ENCODE results near the gene MTMR4.

Gene MTMR4

DNA sequence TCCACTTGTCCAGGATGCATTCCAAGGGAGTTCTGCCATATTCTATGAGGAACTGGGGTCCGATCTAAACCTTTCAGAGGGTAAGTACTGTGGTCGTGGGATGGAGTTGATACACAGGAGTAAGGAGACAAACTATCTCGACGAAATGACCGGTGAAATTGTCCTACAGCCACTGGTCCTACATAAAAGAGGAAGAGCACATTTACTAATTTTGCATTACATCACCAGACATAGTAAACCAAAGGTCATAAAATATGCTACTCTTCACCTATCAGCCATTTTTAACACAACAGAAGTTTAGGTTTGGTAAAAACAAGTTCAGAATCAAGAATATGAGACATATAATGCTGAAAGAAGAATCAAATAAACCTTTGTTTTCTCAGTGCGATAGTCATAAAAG, 34.3 kb downstream of the MTMR4 start:
- no peak overlapping the region for H3K4me2 ChIP-seq
- H3K27me3 ChIP-seq (ENCODE audit: insufficient read depth, low read depth), result no peaks in the 10 kb centered on the region
- H4K20me1 ChIP-seq (ENCODE audit: insufficient read depth), result no peaks in the 10 kb centered on the region

DNA sequence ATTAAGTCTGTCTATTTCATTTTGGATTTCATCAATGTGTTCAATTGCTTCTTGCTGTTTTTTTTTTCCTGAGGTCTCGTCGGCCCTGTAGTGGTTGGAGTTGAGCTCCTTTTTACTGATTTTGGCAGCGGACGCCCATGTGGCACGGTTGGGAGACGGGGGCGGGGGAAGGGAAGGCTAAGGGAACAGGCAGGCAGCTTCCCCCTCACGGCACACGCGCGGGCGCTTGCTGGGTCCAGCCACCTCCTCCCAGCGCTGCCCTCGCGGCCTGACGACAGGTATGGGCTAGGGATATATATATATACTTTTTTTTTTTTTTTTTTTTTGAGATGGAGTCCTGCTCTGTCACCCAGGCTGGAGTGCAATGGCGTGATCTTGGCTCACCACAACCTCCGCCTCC, 37.6 kb downstream of the MTMR4 start:
- no peaks in the 10 kb centered on the region for H3K27me3 ChIP-seq (ENCODE audit: insufficient read depth, low read depth)
- no peaks in the 10 kb centered on the region for H3K79me2 ChIP-seq (ENCODE audit: insufficient read depth, low read depth)
- no peak overlapping the region for H3K4me2 ChIP-seq
- H3K9ac ChIP-seq, result no peak overlapping the region
- H3K4me1 ChIP-seq (ENCODE audit: low read depth, poor library complexity, severe bottlenecking), result no peaks in the 10 kb centered on the region
- TF ChIP-seq, protein P1, sequence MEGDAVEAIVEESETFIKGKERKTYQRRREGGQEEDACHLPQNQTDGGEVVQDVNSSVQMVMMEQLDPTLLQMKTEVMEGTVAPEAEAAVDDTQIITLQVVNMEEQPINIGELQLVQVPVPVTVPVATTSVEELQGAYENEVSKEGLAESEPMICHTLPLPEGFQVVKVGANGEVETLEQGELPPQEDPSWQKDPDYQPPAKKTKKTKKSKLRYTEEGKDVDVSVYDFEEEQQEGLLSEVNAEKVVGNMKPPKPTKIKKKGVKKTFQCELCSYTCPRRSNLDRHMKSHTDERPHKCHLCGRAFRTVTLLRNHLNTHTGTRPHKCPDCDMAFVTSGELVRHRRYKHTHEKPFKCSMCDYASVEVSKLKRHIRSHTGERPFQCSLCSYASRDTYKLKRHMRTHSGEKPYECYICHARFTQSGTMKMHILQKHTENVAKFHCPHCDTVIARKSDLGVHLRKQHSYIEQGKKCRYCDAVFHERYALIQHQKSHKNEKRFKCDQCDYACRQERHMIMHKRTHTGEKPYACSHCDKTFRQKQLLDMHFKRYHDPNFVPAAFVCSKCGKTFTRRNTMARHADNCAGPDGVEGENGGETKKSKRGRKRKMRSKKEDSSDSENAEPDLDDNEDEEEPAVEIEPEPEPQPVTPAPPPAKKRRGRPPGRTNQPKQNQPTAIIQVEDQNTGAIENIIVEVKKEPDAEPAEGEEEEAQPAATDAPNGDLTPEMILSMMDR (conservative IDR thresholded peaks at IDR 0.05; ENCODE audit: low read depth, low read length), result no peak
- no peak overlapping the region for H3K4me3 ChIP-seq (IDR thresholded peaks at IDR 0.05; ENCODE audit: insufficient read depth, low read depth, low read length)
- no peak overlapping the region for H3K27ac ChIP-seq
- no peaks in the 10 kb centered on the region for H3K36me3 ChIP-seq (ENCODE audit: insufficient read depth)
- no peaks in the 10 kb centered on the region for H4K20me1 ChIP-seq (ENCODE audit: insufficient read depth)
- H2AFZ ChIP-seq (ENCODE audit: low read depth), result no peak overlapping the region

More for the DNA sequence above, 34.3 kb downstream of the MTMR4 start:
- no peak overlapping the region for H3K27ac ChIP-seq
- TF ChIP-seq, protein P1 (conservative IDR thresholded peaks at IDR 0.05; ENCODE audit: low read depth, low read length), result no peak
- no peaks in the 10 kb centered on the region for H3K36me3 ChIP-seq (ENCODE audit: insufficient read depth)
- H3K4me1 ChIP-seq (ENCODE audit: low read depth, poor library complexity, severe bottlenecking), result no peaks in the 10 kb centered on the region
- no peak overlapping the region for H2AFZ ChIP-seq (ENCODE audit: low read depth)
- no peak overlapping the region for H3K9ac ChIP-seq
- no peaks in the 10 kb centered on the region for H3K79me2 ChIP-seq (ENCODE audit: insufficient read depth, low read depth)
- no peak overlapping the region for H3K4me3 ChIP-seq (IDR thresholded peaks at IDR 0.05; ENCODE audit: insufficient read depth, low read depth, low read length)

DNA sequence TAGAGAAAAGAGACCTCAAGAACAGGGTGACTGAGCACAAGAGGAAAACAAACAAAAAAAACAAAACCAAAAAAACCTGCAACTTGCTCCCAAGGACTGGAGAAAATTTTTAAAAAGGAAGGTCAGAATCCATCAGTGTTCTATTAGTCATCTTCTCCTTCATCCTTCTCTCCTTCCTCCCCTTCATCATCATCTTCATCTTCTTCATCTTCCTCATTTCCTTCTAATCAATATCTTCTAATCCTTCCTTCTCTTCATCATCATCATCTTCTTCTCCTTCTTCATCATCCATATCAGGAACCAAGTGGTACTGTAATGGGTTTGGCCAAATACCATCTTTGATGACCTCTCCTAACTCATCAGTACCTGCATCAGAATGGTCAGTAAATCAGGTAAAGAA, 38.5 kb downstream of the MTMR4 start:
- Histone ChIP-seq H3K4me2 (no peak overlapping the region), H3K4me1 (ENCODE audit: low read depth, poor library complexity, severe bottlenecking) (no peaks in the 10 kb centered on the region), H3K79me2 (ENCODE audit: insufficient read depth, low read depth) (no peaks in the 10 kb centered on the region), H3K9ac (no peak overlapping the region), H2AFZ (ENCODE audit: low read depth) (no peak overlapping the region), H4K20me1 (ENCODE audit: insufficient read depth) (no peaks in the 10 kb centered on the region), H3K4me3 (IDR thresholded peaks at IDR 0.05; ENCODE audit: insufficient read depth, low read depth, low read length) (no peak overlapping the region), H3K27me3 (ENCODE audit: insufficient read depth, low read depth) (no peaks in the 10 kb centered on the region), H3K36me3 (ENCODE audit: insufficient read depth) (no peaks in the 10 kb centered on the region), H3K27ac (no peak overlapping the region)
- TF ChIP-seq, protein P1 (conservative IDR thresholded peaks at IDR 0.05; ENCODE audit: low read depth, low read length), result no peak

DNA sequence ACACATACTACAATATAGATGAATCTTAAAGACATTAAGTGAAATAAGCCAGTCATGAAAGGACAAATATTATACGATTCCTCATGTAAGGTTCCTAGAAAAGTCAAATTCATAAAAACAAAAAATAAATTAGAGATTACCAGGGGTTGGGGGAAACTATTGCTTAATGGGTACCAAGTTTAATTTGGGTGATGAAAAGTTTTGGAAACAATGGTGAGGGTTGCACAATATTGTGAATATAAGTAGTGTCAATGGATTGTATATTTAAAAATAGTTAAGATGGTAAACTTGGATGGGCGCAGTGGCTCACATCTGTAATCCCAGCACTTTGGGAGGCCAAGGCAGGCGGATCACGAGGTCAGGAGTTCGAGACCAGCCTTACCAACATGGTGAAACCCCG, 44.1 kb downstream of the MTMR4 start:
- Histone ChIP-seq H3K4me3 (IDR thresholded peaks at IDR 0.05; ENCODE audit: insufficient read depth, low read depth, low read length) (no peak overlapping the region), H3K79me2 (ENCODE audit: insufficient read depth, low read depth) (no peaks in the 10 kb centered on the region), H3K27ac (no peak overlapping the region), H3K4me2 (no peak overlapping the region), H3K4me1 (ENCODE audit: low read depth, poor library complexity, severe bottlenecking) (no peaks in the 10 kb centered on the region), H4K20me1 (ENCODE audit: insufficient read depth) (no peaks in the 10 kb centered on the region), H3K9ac (no peak overlapping the region), H3K36me3 (ENCODE audit: insufficient read depth) (no peaks in the 10 kb centered on the region), H2AFZ (ENCODE audit: low read depth) (no peak overlapping the region), H3K27me3 (ENCODE audit: insufficient read depth, low read depth) (no peaks in the 10 kb centered on the region)
- TF ChIP-seq, protein P1 (conservative IDR thresholded peaks at IDR 0.05; ENCODE audit: low read depth, low read length), result no peak

Measured in KMS-11 (cell line).